CD4-positive, alpha-beta T cell treated with Interleukin-2 at 100 ng/mL for 4 hours (primary cell): Measurements from ENCODE around the gene RGPD3.
A peak's percentile ranks its signal among the peaks of the same experiment; 100 is the strongest.
"Not testable (repeated sequence)": the region's sequence is repeated elsewhere in the genome, so short reads cannot be mapped to it uniquely, and the experiment has no call there.

Experiments used
- DNase-seq: peaks from one replicate; pipeline ENCODE4 v3.0.0-alpha.2; 2020; ENCODE audit warnings: low spot score

RGPD3 gene

GRCh38 chr2:106468107-106468506, at the start of gene RGPD3:
Gene RGPD3 (minus strand): TSS chr2:106468413. CDS start chr2:106468288, 125 bp downstream.
- DNase-seq: not testable (repeated sequence)

- no peak for DNase-seq
Observed at GRCh38 chr2:106517329-106517728, 49.1 kb upstream of the RGPD3 start.

- DNase-seq: no peak
Observed at GRCh38 chr2:106516864-106517263, 48.7 kb upstream of the RGPD3 start.

GRCh38 chr2:106516436-106516835, 48.2 kb upstream of the RGPD3 start:
- DNase-seq: no peak

- not testable (repeated sequence) for DNase-seq
Observed at GRCh38 chr2:106514827-106515226, 46.6 kb upstream of the RGPD3 start.

- not testable (repeated sequence) for DNase-seq
Observed at GRCh38 chr2:106513391-106513790, 45.2 kb upstream of the RGPD3 start.

GRCh38 chr2:106511934-106512333, 43.7 kb upstream of the RGPD3 start:
- not testable (repeated sequence) for DNase-seq

GRCh38 chr2:106511476-106511901, 43.3 kb upstream of the RGPD3 start:
- peak; percentile 56 for DNase-seq

GRCh38 chr2:106510791-106511190, 42.6 kb upstream of the RGPD3 start:
- DNase-seq: not testable (repeated sequence)

- DNase-seq: not testable (repeated sequence)
Observed at GRCh38 chr2:106509374-106509770, 41.2 kb upstream of the RGPD3 start.

- DNase-seq: not testable (repeated sequence)
Observed at GRCh38 chr2:106508660-106509373, 40.6 kb upstream of the RGPD3 start.

GRCh38 chr2:106506002-106506687, 37.9 kb upstream of the RGPD3 start:
- DNase-seq: not testable (repeated sequence)

- DNase-seq: not testable (repeated sequence)
Observed at GRCh38 chr2:106504787-106505186, 36.6 kb upstream of the RGPD3 start.

GRCh38 chr2:106504192-106504591, 36.0 kb upstream of the RGPD3 start:
- not testable (repeated sequence) for DNase-seq

GRCh38 chr2:106502351-106502750, 34.1 kb upstream of the RGPD3 start:
- not testable (repeated sequence) for DNase-seq

- not testable (repeated sequence) for DNase-seq
Observed at GRCh38 chr2:106500350-106500749, 32.1 kb upstream of the RGPD3 start.

- DNase-seq: not testable (repeated sequence)
Observed at GRCh38 chr2:106498549-106498948, 30.3 kb upstream of the RGPD3 start.

- DNase-seq: not testable (repeated sequence)
Observed at GRCh38 chr2:106492913-106493312, 24.7 kb upstream of the RGPD3 start.

GRCh38 chr2:106492399-106492798, 24.2 kb upstream of the RGPD3 start:
- DNase-seq: not testable (repeated sequence)

- not testable (repeated sequence) for DNase-seq
Observed at GRCh38 chr2:106489701-106490100, 21.5 kb upstream of the RGPD3 start.

GRCh38 chr2:106487386-106488191, 19.4 kb upstream of the RGPD3 start:
- DNase-seq: not testable (repeated sequence)
